ENCODE results near the gene PELI1. TPM values are rescaled to one million over a fixed set of nuclear protein-coding genes. Genes with fewer than 3 reads are reported as not detected.

The PELI1 gene
- total RNA-seq, 1 donor from 2014 or later: 134 TPM

DNA sequence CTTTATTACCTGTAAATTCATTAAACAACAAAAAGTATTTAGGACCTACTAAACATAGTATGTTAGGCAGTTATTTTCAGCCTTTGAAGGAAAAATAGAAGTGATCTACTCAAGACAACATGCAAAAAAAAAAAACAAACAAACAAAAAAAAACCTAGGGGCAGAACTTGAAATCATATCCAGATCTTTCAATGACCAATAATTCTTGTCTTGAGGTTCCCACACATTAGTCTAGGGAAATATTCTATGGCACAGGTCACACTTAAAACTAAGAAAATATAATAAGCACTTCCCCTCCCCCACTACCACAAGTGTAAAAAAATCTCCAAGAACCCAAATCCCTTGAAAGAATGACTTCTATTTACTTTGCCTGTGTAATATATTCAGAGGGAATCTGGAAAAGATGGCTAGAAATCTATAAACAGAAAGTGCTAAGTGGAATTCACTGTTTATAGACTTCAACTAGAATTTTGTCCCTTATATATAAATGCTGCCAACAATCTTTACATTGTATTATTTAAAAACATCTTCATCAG lies 3.5 kb downstream of the PELI1 start:
- peak overlapping the region; percentile 55 for H3K27ac Mint-ChIP-seq
- no peaks in the 10 kb centered on the region for H3K9me3 Mint-ChIP-seq
- H3K27me3 Mint-ChIP-seq (ENCODE audit: low read depth): no peaks in the 10 kb centered on the region
- DNase-seq (ENCODE audit: low spot score in 2 of 2, unreplicated experiment in 2 of 2): no peak
- peaks cover 57% of the 10 kb centered on the region for H3K4me1 Mint-ChIP-seq
- H3K4me3 Mint-ChIP-seq: peak overlapping the region; percentile 11
- H3K36me3 Mint-ChIP-seq: no peaks in the 10 kb centered on the region
- TF ChIP-seq, protein P1, sequence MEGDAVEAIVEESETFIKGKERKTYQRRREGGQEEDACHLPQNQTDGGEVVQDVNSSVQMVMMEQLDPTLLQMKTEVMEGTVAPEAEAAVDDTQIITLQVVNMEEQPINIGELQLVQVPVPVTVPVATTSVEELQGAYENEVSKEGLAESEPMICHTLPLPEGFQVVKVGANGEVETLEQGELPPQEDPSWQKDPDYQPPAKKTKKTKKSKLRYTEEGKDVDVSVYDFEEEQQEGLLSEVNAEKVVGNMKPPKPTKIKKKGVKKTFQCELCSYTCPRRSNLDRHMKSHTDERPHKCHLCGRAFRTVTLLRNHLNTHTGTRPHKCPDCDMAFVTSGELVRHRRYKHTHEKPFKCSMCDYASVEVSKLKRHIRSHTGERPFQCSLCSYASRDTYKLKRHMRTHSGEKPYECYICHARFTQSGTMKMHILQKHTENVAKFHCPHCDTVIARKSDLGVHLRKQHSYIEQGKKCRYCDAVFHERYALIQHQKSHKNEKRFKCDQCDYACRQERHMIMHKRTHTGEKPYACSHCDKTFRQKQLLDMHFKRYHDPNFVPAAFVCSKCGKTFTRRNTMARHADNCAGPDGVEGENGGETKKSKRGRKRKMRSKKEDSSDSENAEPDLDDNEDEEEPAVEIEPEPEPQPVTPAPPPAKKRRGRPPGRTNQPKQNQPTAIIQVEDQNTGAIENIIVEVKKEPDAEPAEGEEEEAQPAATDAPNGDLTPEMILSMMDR (IDR thresholded peaks at IDR 0.05; ENCODE audit: unreplicated experiment): no peak

DNA sequence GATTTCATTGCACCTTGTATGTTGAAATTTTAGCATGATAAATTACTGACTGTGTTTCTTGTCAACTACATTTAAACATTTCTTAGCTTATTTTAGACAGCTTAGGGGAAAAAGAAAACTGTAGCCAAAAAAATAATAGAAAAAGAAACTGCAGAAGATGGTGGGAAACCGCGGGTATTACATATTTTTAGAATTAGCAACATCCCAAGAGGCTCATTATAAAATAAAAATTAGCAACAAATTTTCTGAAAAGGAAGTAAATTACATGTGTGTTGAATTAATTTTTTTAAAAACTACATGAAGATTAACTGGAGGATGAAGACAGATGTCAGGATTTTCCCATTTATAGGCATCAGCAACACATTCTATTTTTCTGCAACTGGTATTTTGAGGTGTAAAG lies 4.3 kb downstream of the PELI1 start:
- no peaks in the 10 kb centered on the region for H3K9me3 Mint-ChIP-seq
- H3K36me3 Mint-ChIP-seq: no peaks in the 10 kb centered on the region
- TF ChIP-seq, protein P1 (IDR thresholded peaks at IDR 0.05; ENCODE audit: unreplicated experiment): no peak
- H3K27ac Mint-ChIP-seq: no peak overlapping the region
- H3K4me1 Mint-ChIP-seq: peaks cover 61% of the 10 kb centered on the region
- H3K27me3 Mint-ChIP-seq (ENCODE audit: low read depth): no peaks in the 10 kb centered on the region
- H3K4me3 Mint-ChIP-seq: no peak overlapping the region
- no peak for DNase-seq (ENCODE audit: low spot score in 2 of 2, unreplicated experiment in 2 of 2)

DNA sequence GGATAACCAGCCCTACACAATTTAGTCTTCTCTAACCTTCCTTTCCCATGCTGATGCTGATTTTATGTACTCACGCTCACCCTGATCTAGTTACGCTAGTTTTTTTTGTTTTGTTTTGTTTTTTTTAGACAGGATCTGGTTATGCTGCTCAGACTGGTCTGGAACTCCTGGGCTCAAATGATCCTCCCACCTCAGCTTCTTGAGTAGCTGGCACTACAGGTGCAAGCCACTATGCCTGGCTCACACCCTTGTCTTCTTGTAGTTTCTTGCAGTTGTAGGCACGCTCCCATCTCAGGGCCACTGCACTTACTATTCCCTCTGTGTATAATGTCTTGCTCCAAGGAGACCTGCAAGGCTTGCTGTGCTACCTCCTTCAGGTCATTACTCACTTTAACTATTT lies 6.2 kb downstream of the PELI1 start:
- peak overlapping the region; percentile 68 for H3K27ac Mint-ChIP-seq

DNA sequence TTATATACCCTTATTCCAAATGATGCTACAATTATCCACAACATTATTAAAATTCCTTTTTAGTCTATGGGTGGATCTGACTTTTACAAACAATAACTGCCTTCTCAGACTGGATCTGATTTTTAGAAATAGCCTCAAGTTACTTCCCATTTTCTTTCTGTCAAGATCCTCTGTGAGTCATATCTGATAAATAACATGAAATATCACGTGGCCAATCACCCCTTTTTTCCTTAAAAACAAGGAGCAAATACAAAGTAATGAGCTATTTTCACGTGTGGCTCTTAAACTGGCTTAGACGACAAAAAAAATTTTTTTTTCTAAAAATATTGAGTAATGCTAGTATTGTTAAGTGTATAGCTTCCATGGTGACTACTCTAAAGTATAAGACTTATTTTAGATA lies 6.7 kb downstream of the PELI1 start:
- Mint-ChIP-seq H3K4me1 (peaks cover 72% of the 10 kb centered on the region), H3K27me3 (ENCODE audit: low read depth) (no peaks in the 10 kb centered on the region), H3K27ac (peak overlapping the region; percentile 22), H3K9me3 (no peaks in the 10 kb centered on the region), H3K4me3 (no peak overlapping the region), H3K36me3 (no peaks in the 10 kb centered on the region)
- DNase-seq (ENCODE audit: low spot score in 2 of 2, unreplicated experiment in 2 of 2): no peak
- TF ChIP-seq, protein P1 (IDR thresholded peaks at IDR 0.05; ENCODE audit: unreplicated experiment): no peak

More for the DNA sequence above, 6.2 kb downstream of the PELI1 start:
- Mint-ChIP-seq H3K27me3 (ENCODE audit: low read depth) (no peaks in the 10 kb centered on the region), H3K9me3 (no peaks in the 10 kb centered on the region), H3K36me3 (no peaks in the 10 kb centered on the region), H3K4me1 (peaks cover 71% of the 10 kb centered on the region), H3K4me3 (no peak overlapping the region)
- TF ChIP-seq, protein P1 (IDR thresholded peaks at IDR 0.05; ENCODE audit: unreplicated experiment): no peak
- DNase-seq (ENCODE audit: low spot score in 2 of 2, unreplicated experiment in 2 of 2): no peak

DNA sequence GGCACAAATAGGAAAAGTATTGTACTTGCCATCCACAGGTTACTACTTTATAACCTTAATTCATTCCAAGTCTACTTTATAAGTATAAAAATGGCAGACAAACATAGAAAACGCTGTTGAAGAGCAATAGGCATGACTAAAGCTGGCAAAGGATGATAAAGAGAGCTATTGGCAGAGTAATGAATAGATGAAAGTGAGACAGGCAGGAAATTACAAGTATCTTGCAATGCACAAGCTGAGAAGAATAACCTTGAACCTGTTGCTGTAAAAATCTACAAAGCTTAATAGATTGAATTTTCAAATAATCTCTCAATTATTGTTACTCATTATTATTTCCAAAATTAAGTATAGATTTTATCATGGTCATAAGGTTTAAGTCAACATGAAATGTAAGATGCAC lies 8.8 kb downstream of the PELI1 start:
- peaks cover 66% of the 10 kb centered on the region for H3K4me1 Mint-ChIP-seq
- no peak for DNase-seq (ENCODE audit: low spot score in 2 of 2, unreplicated experiment in 2 of 2)
- TF ChIP-seq, protein P1 (IDR thresholded peaks at IDR 0.05; ENCODE audit: unreplicated experiment): no peak
- H3K36me3 Mint-ChIP-seq: no peaks in the 10 kb centered on the region
- no peaks in the 10 kb centered on the region for H3K9me3 Mint-ChIP-seq
- H3K27ac Mint-ChIP-seq: peak overlapping the region; percentile 58
- H3K4me3 Mint-ChIP-seq: no peak overlapping the region
- H3K27me3 Mint-ChIP-seq (ENCODE audit: low read depth): no peaks in the 10 kb centered on the region

DNA sequence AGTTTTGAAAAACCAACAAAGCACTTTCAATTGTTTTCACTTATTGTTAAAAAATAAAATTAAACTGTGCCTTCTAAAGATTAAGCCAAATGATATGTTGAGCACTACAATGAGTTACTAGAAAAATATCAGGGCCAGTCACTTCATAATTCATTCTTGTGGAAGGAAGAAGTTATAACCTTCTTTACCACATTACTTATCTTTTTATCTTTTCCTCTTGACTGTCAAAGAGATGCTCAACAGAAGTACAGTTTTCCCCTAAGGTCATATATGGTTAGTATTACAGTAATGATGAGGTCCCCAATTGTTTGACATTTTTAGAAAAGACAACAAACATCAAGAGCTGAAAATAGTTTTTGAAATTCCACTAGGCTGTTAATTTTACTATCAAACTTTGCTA lies 9.4 kb downstream of the PELI1 start:
- peaks cover 67% of the 10 kb centered on the region for H3K4me1 Mint-ChIP-seq
- H3K36me3 Mint-ChIP-seq: no peaks in the 10 kb centered on the region
- no peaks in the 10 kb centered on the region for H3K9me3 Mint-ChIP-seq
- DNase-seq (ENCODE audit: low spot score in 2 of 2, unreplicated experiment in 2 of 2): no peak
- TF ChIP-seq, protein P1 (IDR thresholded peaks at IDR 0.05; ENCODE audit: unreplicated experiment): no peak
- no peaks in the 10 kb centered on the region for H3K27me3 Mint-ChIP-seq (ENCODE audit: low read depth)
- H3K27ac Mint-ChIP-seq: peak overlapping the region; percentile 58
- H3K4me3 Mint-ChIP-seq: no peak overlapping the region

Data from mesothelial cell of epicardium (in vitro differentiated cells).